SK-N-MC (cell line): Measurements from ENCODE around the gene TCF12.

Experiments used
- EZH2 ChIP-seq: fragments of 200-600 bp; sonication (generic); IDR thresholded peaks from one replicate; pipeline ENCODE4 v1.6.1; 2017; ENCODE audit warnings: antibody characterized with exemption
- FOXP2 ChIP-seq: optimal IDR thresholded peaks from 2 replicates; pipeline ENCODE3; 2011; ENCODE audit warnings: mild to moderate bottlenecking, moderate library complexity; ENCODE audit not compliant: insufficient read depth; ENCODE audit errors: extremely low read length, control extremely low read depth
- POLR2AphosphoS5 ChIP-seq: IDR thresholded peaks from 2 replicates; pipeline ENCODE4 v1.6.1; 2012; ENCODE audit warnings: mild to moderate bottlenecking, low read depth, low read length, borderline replicate concordance

DNA sequence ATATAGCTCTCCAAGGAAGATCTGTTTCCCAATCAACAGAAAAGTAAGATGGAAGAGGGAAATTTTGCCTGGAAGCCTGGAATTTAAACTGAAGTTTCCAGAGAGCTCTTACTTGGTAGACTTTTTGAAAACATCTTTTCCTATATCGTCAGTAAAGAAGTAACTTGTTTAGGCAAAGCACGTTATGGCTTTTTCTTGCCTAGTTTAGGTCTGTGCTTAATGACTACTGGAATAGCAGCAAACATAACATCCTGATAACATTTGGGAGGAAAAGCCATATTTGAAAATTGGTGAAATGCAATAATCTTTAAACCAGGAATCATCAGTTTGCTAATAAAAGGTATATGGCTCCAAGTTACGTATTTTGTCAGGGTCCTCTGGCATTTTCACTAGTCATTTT is 297.4 kb downstream of the TCF12 start:
- TF ChIP-seq POLR2AphosphoS5: no peak
- TF ChIP-seq EZH2: no peak
- TF ChIP-seq FOXP2: no peak
